Transverse colon (tissue), 4 donors: ENCODE results near the gene BCL2L15. TPM values are rescaled to one million over a fixed set of nuclear protein-coding genes. Genes with fewer than 3 reads are reported as not detected.

Experiments used
- total RNA-seq, 4 donors: library from RNA; depleted of rRNA; stranded (reverse); fragments of >200 nt; gene quantifications; one replicate each; pipeline ENCODE4 v1.1.0, GENCODE V29; 2016

BCL2L15 gene
- total RNA-seq, 4 donors from 2014 or later: 51.3 to 584 (median 89.3) TPM

Other genes with a start within 250 kb of the BCL2L15 start
- 10 to 100 TPM in 2 of 4 donors, 1 to 10 TPM in 2; 1.5 to 17.8 (median 6.9) TPM for gene PHTF1, start 128.1 kb downstream of the BCL2L15 start, total RNA-seq
- gene RSBN1, start 75.1 kb downstream of the BCL2L15 start, total RNA-seq: 10 to 100 TPM; 26.6 to 42.7 (median 31.8) TPM
- gene PTPN22, start 15.9 kb downstream of the BCL2L15 start, total RNA-seq: 10 to 100 TPM in 2 of 4 donors, 1 to 10 TPM in 2; 4.0 to 28.1 (median 11.2) TPM
- gene AP4B1, start 17.2 kb upstream of the BCL2L15 start, total RNA-seq: 10 to 100 TPM in 2 of 4 donors, 1 to 10 TPM in 2; 7.2 to 37.2 (median 16.5) TPM
- 1 to 10 TPM in 3 of 4 donors, not detected in 1; 2.4 to 6.2 (median 2.9) TPM for gene DCLRE1B, start 17.7 kb upstream of the BCL2L15 start, total RNA-seq
- 10 to 100 TPM; 48.3 to 63.9 (median 53.1) TPM for gene HIPK1, start 41.7 kb upstream of the BCL2L15 start, total RNA-seq
- 10 to 100 TPM; 15.7 to 29.2 (median 24.3) TPM for gene OLFML3, start 91.9 kb upstream of the BCL2L15 start, total RNA-seq